Skeletal muscle tissue (tissue), 4 donors: ENCODE measurements around the gene REEP6. TPM values are rescaled to one million over a fixed set of nuclear protein-coding genes. Genes with fewer than 3 reads are reported as not detected.

Experiments
- H3K27ac ChIP-seq: one replicate; pipeline ENCODE4 v1.7.0; 2013; ENCODE audit warnings: mild to moderate bottlenecking, low read depth, low read length, inconsistent platforms
- H3K27me3 ChIP-seq, 3 donors: one replicate each; pipeline ENCODE4 v1.7.0; 2013; ENCODE audit warnings: low read length in 3 of 3; ENCODE audit not compliant: control insufficient read depth in 3 of 3, insufficient read depth in 3 of 3
- H3K36me3 ChIP-seq, 3 donors: one replicate each; pipeline ENCODE4 v1.7.0; 2013; ENCODE audit warnings: low read length in 3 of 3; ENCODE audit not compliant: control insufficient read depth in 3 of 3, insufficient read depth in 3 of 3
- H3K4me1 ChIP-seq, 3 donors: one replicate each; pipeline ENCODE4 v1.7.0; 2013; ENCODE audit warnings: low read length in 3 of 3, mild to moderate bottlenecking in 3 of 3; ENCODE audit not compliant: control insufficient read depth in 3 of 3, insufficient read depth in 3 of 3
- H3K4me3 ChIP-seq, 3 donors: one replicate each; pipeline ENCODE4 v1.7.0; 2013; ENCODE audit warnings: low read length in 3 of 3
- H3K9ac ChIP-seq, 3 donors: one replicate each; pipeline ENCODE4 v1.7.0; 2013; ENCODE audit warnings: low read length in 3 of 3, mild to moderate bottlenecking in 3 of 3, moderate library complexity in 2 of 3, low read depth in 1 of 3
- H3K9me3 ChIP-seq, 3 donors: one replicate each; pipeline ENCODE4 v1.7.0; 2013; ENCODE audit warnings: low read length in 3 of 3; ENCODE audit not compliant: control insufficient read depth in 3 of 3
- total RNA-seq: library from RNA; depleted of rRNA; stranded (reverse); fragments of >200 nt; gene quantifications from one replicate; pipeline ENCODE4 v1.2.3, GENCODE V29; 2014
- donor health status: Osteomylitis.

Gene REEP6
- total RNA-seq, 1 donor from 2014 or later, result 2.1 TPM

DNA sequence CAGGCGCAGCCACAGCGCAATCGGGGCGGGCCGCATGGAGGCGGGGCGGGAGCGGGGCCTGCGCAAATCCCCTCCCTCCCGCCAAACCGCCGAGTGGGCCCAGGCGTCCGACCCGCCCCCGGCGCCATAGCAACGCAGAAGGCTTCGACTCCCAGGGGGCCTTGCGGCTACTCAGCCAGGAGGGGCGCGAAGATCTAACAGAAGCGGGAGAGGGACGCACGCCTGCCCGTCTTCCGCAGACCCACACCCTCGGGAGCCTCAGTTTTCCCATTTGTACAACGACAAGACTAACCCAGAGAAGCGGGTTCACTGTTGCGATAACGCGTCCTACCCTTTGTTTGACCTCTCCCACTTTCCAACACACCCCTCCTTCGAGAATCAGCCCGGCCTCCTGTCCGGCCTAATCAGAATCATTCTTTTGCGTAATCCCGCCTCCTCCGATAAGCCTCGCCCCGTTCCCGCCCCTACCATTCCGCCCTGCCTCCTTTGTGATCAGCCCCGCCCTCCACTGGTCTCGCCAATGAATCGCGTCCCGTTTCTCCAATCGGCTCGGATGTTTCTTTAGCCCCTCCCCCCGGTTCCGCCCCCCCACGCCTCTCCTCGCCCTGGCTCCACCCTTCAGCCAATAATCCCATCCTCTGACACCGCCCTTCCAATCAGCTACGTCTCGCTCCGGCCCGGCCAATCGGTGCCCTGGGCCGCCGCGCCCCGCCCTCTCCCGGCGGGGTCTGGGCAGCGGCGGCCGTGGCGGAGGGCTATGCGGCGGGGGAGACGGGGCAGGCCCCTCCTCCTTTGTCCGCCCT lies 469 bp upstream of the REEP6 start, which contains the start of gene PCSK4:
PCSK4 (minus strand) TSS at position 40 of the 803 bp plus-strand sequence; CDS start at position 36, 4 bp downstream.
- H3K9me3 ChIP-seq, result no peaks in the 10 kb centered on the region
- peak within 1 kb of the TSS; percentile 54 for H3K27ac ChIP-seq
- H3K36me3 ChIP-seq, result no peaks in the 10 kb centered on the region
- peaks cover 0 to 17% (median 13%) of the 10 kb centered on the region in 3 donors for H3K4me1 ChIP-seq
- peak within 1 kb of the TSS; percentile 76 to 85 (median 80) for H3K4me3 ChIP-seq
- H3K9ac ChIP-seq, result peak within 1 kb of the TSS; percentile 43 to 78 (median 74)
- peaks cover 7 to 12% (median 7%) of the 10 kb centered on the region in 3 donors for H3K27me3 ChIP-seq

- Histone ChIP-seq H3K27me3 (peaks cover 10 to 24% (median 13%) of the 10 kb centered on the region in 3 donors), H3K9me3 (no peaks in the 10 kb centered on the region), H3K9ac (no peak overlapping the region), H3K4me1 (peaks cover 0 to 17% (median 13%) of the 10 kb centered on the region in 3 donors), H3K27ac (no peak overlapping the region), H3K36me3 (no peaks in the 10 kb centered on the region), H3K4me3 (peak overlapping the region in 1 of 3 donors; percentile 75)
Observed at GRCh38 chr19:1491849-1492170, 829 bp downstream of the REEP6 start.

GRCh38 chr19:1492474-1493006 lies 1.6 kb downstream of the REEP6 start:
- Histone ChIP-seq H3K9me3 (no peaks in the 10 kb centered on the region), H3K4me1 (peaks cover 0 to 17% (median 13%) of the 10 kb centered on the region in 3 donors), H3K36me3 (no peaks in the 10 kb centered on the region), H3K27ac (no peak overlapping the region), H3K27me3 (peaks cover 11 to 31% (median 20%) of the 10 kb centered on the region in 3 donors), H3K4me3 (no peak overlapping the region), H3K9ac (no peak overlapping the region)

DNA sequence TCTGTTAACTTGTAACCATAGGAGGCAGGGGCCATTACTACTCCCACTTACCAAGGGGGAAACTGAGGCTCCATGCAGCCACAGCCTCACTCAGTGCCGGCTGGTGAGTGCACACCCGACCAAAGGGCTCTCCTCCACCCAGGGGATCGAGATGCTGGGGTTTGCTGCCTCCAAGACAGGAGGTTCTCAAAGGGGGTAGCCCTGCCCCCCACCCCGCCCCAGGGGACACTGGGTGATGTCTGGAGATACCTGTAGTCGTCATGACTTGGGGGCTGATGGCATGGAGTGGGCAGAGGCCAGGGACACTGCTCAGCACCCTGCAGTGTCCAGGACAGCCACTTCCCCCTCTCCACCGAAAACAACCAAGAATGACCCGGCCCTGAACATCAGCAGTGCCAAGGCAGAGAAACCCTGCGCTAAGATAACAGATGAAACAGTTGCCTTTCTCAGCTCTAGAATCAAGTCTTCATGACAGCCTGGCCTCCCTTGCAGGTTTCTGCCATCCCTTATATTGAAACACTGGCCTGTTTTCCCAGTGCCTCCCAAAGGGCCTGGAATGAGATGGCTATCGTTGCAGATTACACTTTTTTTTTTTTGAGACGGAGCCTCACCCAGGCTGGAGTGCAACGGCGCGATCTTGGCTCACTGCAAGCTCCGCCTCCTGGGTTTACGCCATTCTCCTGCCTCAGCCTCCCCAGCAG lies 3.3 kb downstream of the REEP6 start:
- Histone ChIP-seq H3K9me3 (no peaks in the 10 kb centered on the region), H3K27me3 (peaks cover 17 to 39% (median 25%) of the 10 kb centered on the region in 3 donors), H3K4me3 (no peak overlapping the region), H3K36me3 (no peaks in the 10 kb centered on the region), H3K4me1 (peaks cover 0 to 16% (median 13%) of the 10 kb centered on the region in 3 donors), H3K9ac (no peak overlapping the region), H3K27ac (no peak overlapping the region)

DNA sequence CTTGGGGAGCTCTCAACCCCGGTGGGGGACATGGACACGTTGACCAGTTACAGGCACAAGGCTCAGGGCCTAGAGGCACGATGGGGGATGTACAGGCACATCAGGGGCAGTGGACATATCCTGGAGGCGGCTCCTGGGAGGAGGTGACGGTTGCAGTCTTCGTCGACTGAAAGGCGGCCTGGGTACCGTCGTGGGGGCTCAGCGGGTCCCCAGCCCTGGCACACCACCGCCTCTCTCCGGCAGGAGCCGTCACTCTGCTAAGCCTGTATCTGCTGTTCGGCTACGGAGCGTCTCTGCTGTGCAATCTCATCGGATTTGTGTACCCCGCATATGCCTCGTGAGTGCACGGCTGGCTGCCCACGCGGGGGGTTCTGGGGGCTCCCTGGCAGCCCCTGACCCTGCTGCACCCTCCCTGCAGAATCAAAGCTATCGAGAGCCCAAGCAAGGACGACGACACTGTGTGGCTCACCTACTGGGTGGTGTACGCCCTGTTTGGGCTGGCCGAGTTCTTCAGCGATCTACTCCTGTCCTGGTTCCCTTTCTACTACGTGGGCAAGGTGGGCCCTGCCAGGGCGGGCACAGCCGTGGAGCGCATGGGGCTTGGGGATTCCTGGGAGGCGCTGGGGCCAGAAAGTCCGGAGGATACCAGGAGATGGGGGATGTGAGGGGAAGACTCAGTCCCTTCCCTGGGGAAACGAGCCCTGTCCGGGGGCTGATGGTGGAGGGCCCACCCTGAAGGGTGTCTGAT lies 4.2 kb downstream of the REEP6 start:
- H3K27ac ChIP-seq, result no peak overlapping the region
- peaks cover 0 to 9% (median 8%) of the 10 kb centered on the region in 3 donors for H3K4me1 ChIP-seq
- no peak overlapping the region for H3K4me3 ChIP-seq
- H3K9ac ChIP-seq, result no peak overlapping the region
- no peaks in the 10 kb centered on the region for H3K9me3 ChIP-seq
- H3K36me3 ChIP-seq, result no peaks in the 10 kb centered on the region
- H3K27me3 ChIP-seq, result peaks cover 17 to 42% (median 25%) of the 10 kb centered on the region in 3 donors

DNA sequence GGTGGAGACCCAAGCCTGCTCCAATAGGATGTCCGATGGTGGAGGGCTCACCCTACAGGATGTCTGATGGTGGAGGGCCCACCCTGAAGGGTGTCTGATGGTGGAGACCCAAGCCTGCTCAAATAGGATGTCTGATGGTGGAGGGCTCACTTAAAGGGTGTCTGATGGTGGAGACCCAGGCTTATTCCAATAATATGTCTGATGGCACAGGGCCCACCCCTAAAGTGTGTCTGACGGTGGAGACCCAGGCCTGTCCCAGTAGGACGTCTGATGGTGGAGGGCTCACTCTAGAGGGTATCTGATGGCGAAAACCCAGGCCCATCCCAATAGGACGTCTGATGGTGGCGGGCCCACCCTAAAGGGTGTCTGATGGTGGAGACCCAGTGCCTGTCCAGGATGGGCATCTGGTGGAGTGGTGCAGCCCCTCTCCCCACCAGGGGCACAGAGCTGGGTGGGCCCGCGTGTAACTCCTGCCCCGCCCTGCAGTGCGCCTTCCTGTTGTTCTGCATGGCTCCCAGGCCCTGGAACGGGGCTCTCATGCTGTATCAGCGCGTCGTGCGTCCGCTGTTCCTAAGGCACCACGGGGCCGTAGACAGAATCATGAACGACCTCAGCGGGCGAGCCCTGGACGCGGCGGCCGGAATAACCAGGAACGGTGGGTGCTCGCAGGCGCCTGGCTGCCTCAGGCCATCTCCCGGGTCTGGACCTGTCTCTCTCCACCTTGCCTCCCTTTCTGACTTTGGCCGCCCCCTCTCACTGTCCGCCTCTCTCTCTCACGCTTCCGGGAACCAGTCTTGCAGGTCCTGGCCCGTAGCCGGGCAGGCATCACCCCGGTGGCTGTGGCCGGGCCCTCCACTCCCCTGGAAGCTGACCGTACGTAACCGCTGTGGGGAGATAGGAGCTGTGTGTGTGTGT lies 5.1 kb downstream of the REEP6 start:
- H3K9me3 ChIP-seq, result no peaks in the 10 kb centered on the region
- no peak overlapping the region for H3K9ac ChIP-seq
- H3K4me3 ChIP-seq, result no peak overlapping the region
- H3K27me3 ChIP-seq, result peaks cover 17 to 44% (median 25%) of the 10 kb centered on the region in 3 donors
- H3K27ac ChIP-seq, result no peak overlapping the region
- H3K36me3 ChIP-seq, result no peaks in the 10 kb centered on the region
- H3K4me1 ChIP-seq, result peaks cover 0 to 8% (median 6%) of the 10 kb centered on the region in 3 donors

DNA sequence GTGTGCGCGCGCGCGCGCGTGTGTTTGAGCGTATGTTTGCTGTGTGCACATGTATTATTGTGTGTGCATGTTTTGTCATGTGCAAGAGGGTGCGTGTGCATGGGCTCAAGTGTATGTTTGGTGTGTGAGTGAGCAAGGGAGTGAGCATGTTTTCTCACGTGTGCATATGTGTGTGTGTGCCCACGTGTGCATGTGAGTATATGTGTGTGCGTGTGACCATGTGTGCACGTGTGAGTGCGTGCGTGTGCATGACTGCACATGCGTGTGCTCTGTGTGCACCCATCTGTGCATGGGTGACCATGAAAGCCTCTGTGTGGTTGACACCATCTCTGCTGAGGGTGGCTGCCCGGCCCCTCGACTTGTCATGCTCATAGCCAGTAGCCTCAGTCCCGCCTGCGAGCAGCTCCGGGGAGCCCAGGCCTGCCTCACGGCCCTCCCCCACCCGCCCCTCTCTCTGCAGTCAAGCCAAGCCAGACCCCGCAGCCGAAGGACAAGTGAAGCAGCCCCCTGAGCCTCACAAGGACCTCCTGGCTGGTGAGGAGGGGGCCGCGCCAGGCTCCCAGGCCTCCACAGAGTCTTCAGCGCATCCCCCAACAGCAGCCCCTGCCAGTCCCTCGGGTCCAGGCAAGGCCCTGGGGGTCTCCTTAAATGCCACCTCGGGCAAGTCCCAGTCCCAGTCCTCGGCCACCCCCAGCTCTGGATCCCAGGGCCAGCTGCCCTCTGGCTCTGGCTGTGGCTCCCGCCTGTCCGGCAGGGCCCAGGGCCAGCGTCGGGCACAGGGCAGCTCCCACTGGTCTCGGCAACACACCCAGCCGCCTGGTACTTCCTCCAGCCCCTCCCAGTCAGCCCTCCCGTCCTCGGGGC lies 6.0 kb downstream of the REEP6 start:
- Histone ChIP-seq H3K4me3 (no peak overlapping the region), H3K27ac (no peak overlapping the region), H3K36me3 (no peaks in the 10 kb centered on the region), H3K27me3 (peaks cover 10 to 42% (median 25%) of the 10 kb centered on the region in 3 donors), H3K4me1 (peaks cover 0 to 3% (median 2%) of the 10 kb centered on the region in 3 donors), H3K9ac (no peak overlapping the region), H3K9me3 (no peaks in the 10 kb centered on the region)

DNA sequence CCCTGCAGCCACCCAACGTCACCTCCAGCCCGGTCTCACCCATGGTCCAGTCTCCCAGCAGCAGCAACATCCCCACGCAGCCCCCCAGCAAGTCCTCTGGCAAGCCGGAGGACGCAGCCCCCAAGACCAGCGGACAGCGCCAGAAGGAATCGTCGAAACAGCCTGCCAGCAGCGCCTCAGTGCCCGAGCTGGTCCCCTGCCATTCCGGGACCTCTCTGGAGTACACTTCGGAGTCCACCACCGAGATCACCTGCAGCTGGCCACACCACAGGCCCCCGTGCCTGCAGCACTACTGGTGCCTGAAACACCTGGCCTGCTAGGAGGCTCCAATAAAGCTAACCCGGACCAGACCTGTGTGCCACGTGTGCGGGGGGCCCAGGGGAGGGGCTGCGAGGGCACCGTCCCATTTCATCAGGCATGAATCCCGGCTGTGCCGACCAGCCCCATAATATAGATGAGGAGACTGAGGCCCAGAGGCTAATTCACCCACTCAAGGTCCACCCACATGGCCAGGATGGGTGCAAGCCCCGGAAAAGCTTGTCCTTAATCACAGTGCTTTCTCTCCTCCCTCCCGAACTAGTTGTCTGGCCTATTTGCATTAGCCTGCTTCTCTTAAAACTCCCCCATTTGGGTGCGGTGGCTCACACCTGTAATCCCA lies 6.7 kb downstream of the REEP6 start:
- Histone ChIP-seq H3K9ac (no peak overlapping the region), H3K27me3 (peaks cover 11 to 39% (median 27%) of the 10 kb centered on the region in 3 donors), H3K4me1 (peaks cover 0 to 3% (median 2%) of the 10 kb centered on the region in 3 donors), H3K4me3 (no peak overlapping the region), H3K27ac (no peak overlapping the region), H3K9me3 (no peaks in the 10 kb centered on the region), H3K36me3 (no peaks in the 10 kb centered on the region)
